GM19240 (cell line): ENCODE data around the gene LEFTY1.

Experiments used
- DNase-seq: peaks from one replicate; pipeline ENCODE4 v3.0.0; 2011; ENCODE audit warnings: low spot score; ENCODE audit not compliant: insufficient read length

Gene LEFTY1

GRCh38 chr1:225915538-225915991, 26.6 kb upstream of the LEFTY1 start:
- no peak for DNase-seq

GRCh38 chr1:225914947-225915346, 26.0 kb upstream of the LEFTY1 start:
- DNase-seq: no peak

- DNase-seq: no peak
Observed at GRCh38 chr1:225914391-225914790, 25.4 kb upstream of the LEFTY1 start.

DNA sequence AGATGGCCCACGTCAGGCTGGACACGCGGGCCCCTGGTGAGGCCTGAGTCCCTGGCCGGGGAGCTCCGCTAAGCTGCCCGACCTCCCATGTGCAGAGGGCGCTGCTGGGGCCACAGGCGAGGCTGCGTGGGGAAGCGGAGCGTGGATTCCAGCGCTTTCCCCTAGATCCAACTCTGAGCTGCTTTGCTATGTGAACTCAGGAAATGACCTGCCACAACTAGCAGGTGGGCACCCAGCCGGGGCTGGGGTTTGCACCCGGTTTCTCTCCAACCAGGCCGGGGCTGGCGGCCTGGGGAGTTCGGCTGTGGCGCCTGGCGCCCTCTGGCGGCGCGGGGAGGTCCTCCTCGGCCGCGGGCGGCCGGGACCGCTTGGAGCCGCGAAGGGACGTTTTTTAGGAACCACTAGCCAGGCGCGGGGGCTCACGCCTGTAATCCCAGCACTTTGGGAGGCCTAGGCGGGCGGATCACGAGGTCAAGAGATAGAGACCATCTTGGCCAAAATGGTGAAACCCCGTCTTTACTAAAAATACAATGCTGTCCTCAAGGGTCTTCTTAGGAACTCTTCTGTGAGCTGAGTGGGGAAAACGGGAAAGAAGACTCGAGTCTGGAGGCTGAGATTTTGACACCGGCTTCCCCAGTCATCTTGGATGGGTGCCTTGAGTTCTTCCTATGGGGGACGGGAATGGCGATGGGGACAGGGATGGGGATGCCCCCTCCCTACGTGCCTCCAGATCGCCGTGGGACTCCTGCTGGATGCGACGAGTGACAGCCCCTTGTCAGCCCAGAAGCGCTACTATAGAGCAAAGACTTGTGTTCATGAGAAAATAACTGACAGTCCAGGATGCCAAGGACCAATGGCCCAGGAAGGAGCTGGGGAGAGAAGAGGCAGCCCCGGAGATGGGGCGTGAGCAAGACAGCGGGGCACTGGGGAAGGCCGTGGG, 22.5 kb upstream of the LEFTY1 start:
- DNase-seq: no peak

GRCh38 chr1:225909477-225909876, 20.5 kb upstream of the LEFTY1 start:
- no peak for DNase-seq

GRCh38 chr1:225908773-225909172, 19.8 kb upstream of the LEFTY1 start:
- no peak for DNase-seq

DNA sequence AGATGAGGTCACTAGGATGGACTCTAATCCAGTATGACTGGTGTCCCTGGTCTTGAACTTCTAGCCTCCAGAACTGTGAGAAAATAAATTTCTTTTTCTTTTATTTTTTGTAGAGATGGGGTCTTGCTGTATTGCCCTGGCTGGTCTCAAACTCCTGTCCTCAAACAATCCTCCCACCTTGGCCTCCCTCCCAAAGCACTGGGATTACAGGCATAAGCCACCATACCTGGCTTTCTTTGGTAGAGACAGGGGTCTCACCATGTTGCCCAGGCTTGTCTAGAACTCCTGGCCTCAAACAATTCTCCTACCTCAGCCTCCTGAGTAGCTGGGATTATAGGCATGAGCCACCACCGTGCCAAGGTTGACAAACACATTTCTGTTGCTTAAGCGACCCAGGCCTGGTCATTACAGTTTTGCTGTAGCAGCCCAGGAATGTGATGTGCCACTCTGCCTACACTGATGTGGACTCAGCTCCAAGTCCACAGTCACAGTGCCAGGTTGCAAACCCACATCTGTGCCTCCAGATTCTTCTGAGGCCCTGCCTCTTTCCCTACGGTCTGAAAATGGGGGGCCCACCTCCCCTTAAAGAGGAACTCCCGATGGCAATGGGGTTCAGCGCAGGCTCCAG, 19.2 kb upstream of the LEFTY1 start:
- no peak for DNase-seq

DNA sequence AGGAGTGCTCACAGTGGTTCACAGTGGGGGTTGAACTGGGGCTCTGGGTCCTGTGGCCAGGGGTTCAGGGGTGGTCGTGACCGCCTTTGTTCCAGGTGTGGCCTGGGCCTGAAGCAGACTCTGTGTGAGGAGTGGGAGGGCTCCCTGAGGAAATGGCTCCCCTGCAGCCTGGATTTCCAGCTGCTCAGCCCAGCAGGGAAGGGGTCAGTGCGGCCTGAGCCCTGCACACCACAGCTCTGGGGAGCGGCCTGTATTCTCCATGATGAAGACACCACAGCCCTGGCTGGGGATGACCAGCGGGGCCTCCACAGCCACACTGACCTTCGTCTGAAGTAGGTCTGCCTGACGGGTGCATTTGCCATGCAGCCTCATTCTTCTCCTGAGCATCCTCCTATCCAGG, 18.4 kb upstream of the LEFTY1 start:
- DNase-seq: no peak

DNA sequence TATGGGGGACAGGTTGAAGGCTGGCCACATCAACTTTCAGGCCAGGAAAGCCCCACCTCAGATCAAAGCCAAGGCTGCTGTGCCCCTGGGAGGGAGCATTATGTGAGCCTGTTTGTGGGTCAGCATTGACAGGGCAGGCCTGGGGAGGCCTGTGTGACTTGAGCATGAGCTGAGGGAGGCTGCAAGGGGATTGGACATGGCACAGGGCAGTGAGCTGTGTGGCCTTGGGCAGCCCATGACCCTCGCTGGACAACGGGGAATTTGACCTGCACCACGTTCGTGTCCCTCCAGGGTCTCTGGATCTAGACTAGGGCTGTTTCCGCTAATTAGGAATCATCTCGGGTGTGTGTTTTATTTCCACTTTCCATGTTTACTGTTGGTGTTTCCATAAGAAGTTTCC, 17.5 kb upstream of the LEFTY1 start:
- no peak for DNase-seq

GRCh38 chr1:225903623-225904022, 14.7 kb upstream of the LEFTY1 start:
- no peak for DNase-seq

DNA sequence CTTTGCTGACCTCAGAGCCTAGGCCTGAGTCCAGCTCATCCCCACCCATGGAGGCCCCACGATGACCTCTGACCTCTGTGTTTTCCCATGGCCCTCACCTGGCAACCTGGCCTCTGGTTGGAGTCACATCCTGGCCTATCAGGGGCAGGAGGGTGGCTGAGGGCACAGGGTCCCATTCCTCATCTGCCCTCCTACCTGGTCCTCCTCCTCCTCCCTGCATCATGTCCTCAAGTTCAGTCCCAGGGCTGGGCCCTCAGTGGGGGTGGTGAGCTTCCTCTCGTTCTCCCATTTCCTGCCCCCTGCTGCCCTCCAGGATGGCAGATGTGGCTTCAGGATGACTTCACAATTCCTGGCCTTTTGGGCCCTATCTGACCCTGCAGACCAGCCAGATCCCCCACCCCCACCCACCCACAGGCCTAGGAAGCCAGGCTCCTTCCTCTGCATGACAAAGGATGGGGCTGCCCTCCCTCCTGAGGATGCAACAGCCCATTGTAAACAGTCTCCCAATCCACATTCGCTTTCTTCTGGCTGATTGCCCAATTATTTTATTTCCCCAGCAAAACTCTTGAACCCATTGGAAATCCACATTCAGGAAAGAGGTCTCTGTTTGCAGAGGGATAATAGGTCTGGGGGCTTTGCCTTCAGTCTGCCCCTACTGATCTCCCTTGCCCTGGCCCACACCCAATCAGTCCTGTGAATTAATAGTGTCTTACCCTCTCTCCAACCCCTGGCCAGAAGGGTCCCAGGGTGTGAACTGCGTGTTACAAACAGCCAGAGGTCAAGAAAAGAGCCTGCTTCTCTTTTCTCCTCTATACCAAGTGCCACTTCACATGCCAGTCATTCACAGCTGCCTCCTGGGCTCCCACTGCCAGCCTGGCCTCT, 10.3 kb upstream of the LEFTY1 start:
- DNase-seq: no peak

DNA sequence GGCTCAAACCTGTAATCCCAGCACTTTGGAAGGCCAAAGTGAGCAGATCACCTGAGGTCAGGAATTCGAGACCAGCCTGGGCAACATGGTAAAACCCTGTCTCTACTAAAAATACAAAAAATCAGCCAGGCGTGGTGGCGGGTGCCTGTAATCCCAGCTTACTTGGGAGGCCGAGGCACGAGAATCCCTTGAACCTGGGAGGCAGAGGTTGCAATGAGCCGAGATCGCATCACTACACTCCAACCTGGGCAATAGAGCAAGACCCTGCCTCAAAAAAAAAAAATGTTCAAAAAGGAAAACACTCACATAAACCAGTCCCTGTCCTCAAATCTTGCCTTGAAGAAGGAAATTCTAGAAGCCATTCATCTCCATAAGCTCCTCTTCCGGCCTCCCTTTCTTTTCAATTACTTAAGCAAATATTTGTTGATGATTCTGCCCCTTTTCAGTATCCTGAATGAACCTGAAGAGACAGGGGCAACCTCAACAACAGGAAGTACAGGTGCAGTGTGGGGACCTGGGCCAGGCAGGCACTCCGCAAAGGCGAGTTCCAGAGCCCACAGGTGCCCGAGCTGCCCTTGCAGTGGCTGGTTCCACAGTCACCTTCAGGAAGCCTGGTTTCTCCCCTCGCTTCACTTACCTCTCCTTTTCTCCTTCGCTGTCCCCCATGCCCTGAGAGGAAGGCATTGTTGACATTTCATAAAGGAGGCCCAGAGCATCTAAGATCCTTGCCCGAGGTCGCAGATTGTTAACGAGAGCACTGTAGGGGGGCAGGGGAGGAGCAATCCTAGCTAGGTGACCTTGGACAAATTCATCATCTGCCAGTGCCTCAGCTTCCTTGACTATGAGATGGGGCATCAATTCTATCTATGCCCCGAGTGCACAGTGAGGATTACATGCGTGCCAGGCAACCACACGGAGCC, 8.9 kb upstream of the LEFTY1 start:
- DNase-seq: no peak

GRCh38 chr1:225896937-225897549, 8.1 kb upstream of the LEFTY1 start:
- peak; percentile 91 for DNase-seq

GRCh38 chr1:225896494-225896893, 7.5 kb upstream of the LEFTY1 start:
- no peak for DNase-seq

- no peak for DNase-seq
Observed at GRCh38 chr1:225892307-225892706, 3.4 kb upstream of the LEFTY1 start.

GRCh38 chr1:225891229-225891972, 2.5 kb upstream of the LEFTY1 start:
- DNase-seq: no peak

DNA sequence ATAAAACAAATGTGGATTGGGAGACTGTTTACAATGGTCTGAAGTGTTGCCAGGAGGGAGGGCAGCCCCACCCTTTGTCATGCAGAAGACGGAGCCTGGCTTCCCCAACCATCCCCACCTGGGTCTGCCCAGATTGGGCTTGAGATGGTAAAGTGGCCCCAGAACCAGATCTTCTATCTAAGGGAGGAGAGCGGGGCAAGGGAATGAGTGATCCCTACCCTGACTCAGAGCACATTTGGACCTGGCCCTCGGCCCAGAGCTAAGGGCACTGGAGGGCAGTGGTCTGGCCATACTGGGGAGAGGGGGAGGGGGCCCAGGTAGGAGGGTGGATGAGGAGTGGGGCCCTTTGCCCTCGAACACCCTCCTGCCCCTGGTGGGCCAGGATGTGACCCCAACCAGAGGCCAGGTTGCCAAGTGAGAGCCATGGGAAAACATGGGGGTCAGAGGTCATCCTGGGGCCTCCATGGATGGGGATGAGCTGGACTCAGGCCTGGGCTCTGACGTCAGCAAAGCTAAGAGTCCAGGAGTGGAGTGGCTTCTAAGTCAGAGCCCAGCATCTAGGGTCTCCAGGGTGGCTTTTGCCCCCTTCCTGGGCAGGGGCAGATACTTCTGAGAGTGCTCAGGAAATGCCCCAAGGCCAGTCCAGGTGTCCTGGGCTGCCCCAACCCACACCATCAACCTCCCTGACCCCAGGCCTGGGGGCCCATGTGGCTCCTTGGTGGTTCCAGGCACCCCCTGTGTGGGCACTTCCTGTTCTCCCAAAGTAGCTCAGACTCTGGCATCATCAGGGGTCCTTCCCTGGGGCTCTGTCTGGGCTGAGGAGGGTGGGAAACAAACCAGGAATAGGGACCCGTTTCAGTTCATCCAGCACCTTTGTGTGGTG, 1.6 kb upstream of the LEFTY1 start:
- no peak for DNase-seq

DNA sequence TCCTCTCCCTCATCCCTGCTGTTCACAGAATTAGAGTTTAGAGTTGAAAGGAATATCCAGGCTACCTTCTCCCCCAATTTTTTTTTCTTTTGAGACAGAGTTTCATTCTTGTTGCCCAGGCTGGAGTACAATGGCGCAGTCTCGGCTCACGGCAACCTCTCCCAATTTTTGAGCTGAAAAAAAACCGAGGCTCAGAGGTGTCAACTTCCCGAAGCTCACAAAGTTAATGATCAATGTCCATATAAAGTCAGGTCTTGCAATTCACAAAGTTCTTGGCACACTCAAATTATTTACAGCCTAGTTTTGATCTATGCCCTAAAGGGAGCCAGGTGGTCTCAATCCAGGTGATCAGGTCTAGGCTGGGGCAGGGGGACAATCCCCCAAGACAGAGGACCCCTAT, 797 bp upstream of the LEFTY1 start:
- no peak for DNase-seq
